AG04450 (cell line): ENCODE data around the gene GPANK1. TPM values are rescaled to one million over a fixed set of nuclear protein-coding genes. Genes with fewer than 3 reads are reported as not detected.
"Not testable (repeated sequence)": the region's sequence is repeated elsewhere in the genome, so short reads cannot be mapped to it uniquely, and the experiment has no call there.

Experiments
- CTCF ChIA-PET: fragments of 300-600, 350-600 bp; formaldehyde crosslinking; extraction: SDS; loops from one replicate; lab custom pipeline; 2022; ENCODE audit warnings: antibody characterized with exemption, inconsistent platforms; lab: Charles Lee
- POLR2A ChIA-PET: fragments of 350-600 bp; formaldehyde crosslinking; extraction: SDS; loops from one replicate; lab custom pipeline; 2021; ENCODE audit warnings: antibody characterized with exemption, inconsistent platforms; lab: Yijun Ruan, JAX
- DNase-seq: peaks from one replicate; pipeline ENCODE4 v3.0.0-alpha.2; 2011; ENCODE audit warnings: low read depth, low spot score
- H3K27ac ChIP-seq: one replicate; pipeline ENCODE4 v1.5.1; 2012; ENCODE audit warnings: low read depth, low read length, control low read depth
- H3K27me3 ChIP-seq: one replicate; pipeline ENCODE4 v1.6.0; 2012; ENCODE audit warnings: low read length; ENCODE audit not compliant: control insufficient read depth, insufficient read depth
- H3K4me3 ChIP-seq: 2 replicates; pipeline ENCODE4 v1.5.1; 2011; ENCODE audit warnings: mild to moderate bottlenecking, low read depth, low read length, control low read depth
- H3K9me3 ChIP-seq: 2 replicates; pipeline ENCODE4 v1.5.1; 2012; ENCODE audit warnings: low read length; ENCODE audit not compliant: control insufficient read depth, insufficient read depth
- polyA plus RNA-seq: library from polyadenylated mRNA; depleted of rRNA; stranded (reverse); fragments of >200 nt; gene quantifications from 2 replicates; pipeline ENCODE4 v1.2.3, GENCODE V29; 2011
- TF ChIP-seq, protein P1 (sequence below): IDR thresholded peaks from 2 replicates; pipeline ENCODE4 v1.5.1; 2011; ENCODE audit warnings: low read depth, low read length, control low read depth, inconsistent platforms

Gene GPANK1
- polyA plus RNA-seq, 1 experiment, result 13.5 TPM

- TF ChIP-seq, protein P1, sequence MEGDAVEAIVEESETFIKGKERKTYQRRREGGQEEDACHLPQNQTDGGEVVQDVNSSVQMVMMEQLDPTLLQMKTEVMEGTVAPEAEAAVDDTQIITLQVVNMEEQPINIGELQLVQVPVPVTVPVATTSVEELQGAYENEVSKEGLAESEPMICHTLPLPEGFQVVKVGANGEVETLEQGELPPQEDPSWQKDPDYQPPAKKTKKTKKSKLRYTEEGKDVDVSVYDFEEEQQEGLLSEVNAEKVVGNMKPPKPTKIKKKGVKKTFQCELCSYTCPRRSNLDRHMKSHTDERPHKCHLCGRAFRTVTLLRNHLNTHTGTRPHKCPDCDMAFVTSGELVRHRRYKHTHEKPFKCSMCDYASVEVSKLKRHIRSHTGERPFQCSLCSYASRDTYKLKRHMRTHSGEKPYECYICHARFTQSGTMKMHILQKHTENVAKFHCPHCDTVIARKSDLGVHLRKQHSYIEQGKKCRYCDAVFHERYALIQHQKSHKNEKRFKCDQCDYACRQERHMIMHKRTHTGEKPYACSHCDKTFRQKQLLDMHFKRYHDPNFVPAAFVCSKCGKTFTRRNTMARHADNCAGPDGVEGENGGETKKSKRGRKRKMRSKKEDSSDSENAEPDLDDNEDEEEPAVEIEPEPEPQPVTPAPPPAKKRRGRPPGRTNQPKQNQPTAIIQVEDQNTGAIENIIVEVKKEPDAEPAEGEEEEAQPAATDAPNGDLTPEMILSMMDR, result no peak
- no peak overlapping the region for H3K4me3 ChIP-seq
- H3K27ac ChIP-seq, result no peak overlapping the region
- no peak for DNase-seq
- ChIA-PET POLR2A (no interaction called here), CTCF (interaction anchor here (0.7 to 1.0 kb wide), 2 partner anchors 18 to 268 kb away, joined by 4 to 5 read pairs; no protein-coding TSS in a partner anchor)
- peaks cover 31% of the 10 kb centered on the region for H3K27me3 ChIP-seq
- no peaks in the 10 kb centered on the region for H3K9me3 ChIP-seq
Observed at GRCh38 chr6:31711233-31711632, 46.4 kb upstream of the GPANK1 start.

GRCh38 chr6:31710523-31711219 is 45.9 kb upstream of the GPANK1 start:
- Histone ChIP-seq H3K27me3 (peaks cover 31% of the 10 kb centered on the region), H3K9me3 (no peaks in the 10 kb centered on the region), H3K4me3 (no peak overlapping the region), H3K27ac (no peak overlapping the region)
- CTCF ChIA-PET, result interaction anchor here (0.7 to 1.0 kb wide), 2 partner anchors 19 to 269 kb away, joined by 4 to 5 read pairs; no protein-coding TSS in a partner anchor
- DNase-seq, result no peak
- TF ChIP-seq, protein P1, result no peak
- POLR2A ChIA-PET, result no interaction called here

- POLR2A ChIA-PET, result interaction anchor here (0.6 kb wide), 1 partner anchor 12 kb away, joined by 3 read pairs; the partner anchor contains the start of gene LY6G6C
- not testable (repeated sequence) for H3K27ac ChIP-seq, H3K4me3 ChIP-seq, DNase-seq, H3K9me3 ChIP-seq
- peaks cover 23% of the 10 kb centered on the region for H3K27me3 ChIP-seq
- CTCF ChIA-PET, result interaction anchor here (0.7 kb wide), 1 partner anchor 32 kb away, joined by 3 read pairs; no protein-coding TSS in a partner anchor
Observed at GRCh38 chr6:31709157-31709556, 44.4 kb upstream of the GPANK1 start.

DNA sequence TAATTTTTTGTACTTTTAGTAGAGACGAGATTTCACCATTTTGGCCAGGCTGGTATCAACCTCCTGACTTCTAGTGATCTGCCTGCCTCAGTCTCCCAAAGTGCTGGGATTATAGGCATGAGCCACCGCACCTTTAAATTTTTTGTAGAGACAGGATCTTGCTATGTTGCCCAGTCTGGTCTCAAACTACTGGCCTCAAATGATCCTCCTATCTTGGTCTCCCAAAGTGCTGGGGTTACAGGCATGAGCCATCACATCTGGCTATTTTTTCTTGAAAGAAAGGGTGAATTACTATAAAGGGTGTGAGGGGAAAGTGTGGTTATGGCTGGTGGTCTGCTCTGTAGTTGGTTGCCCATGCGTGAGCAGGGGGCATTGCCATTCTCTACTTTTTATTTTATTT is 43.4 kb upstream of the GPANK1 start:
- ChIA-PET POLR2A (no interaction called here), CTCF (no interaction called here)
- H3K27me3 ChIP-seq, result peaks cover 19% of the 10 kb centered on the region
- DNase-seq, result no peak
- TF ChIP-seq, protein P1, result no peak
- no peaks in the 10 kb centered on the region for H3K9me3 ChIP-seq
- H3K4me3 ChIP-seq, result no peak overlapping the region
- no peak overlapping the region for H3K27ac ChIP-seq

GRCh38 chr6:31707701-31708100 is 42.9 kb upstream of the GPANK1 start:
- H3K9me3 ChIP-seq, result no peaks in the 10 kb centered on the region
- TF ChIP-seq, protein P1, result no peak
- H3K27me3 ChIP-seq, result peaks cover 19% of the 10 kb centered on the region
- POLR2A ChIA-PET, result no interaction called here
- H3K27ac ChIP-seq, result no peak overlapping the region
- no peak overlapping the region for H3K4me3 ChIP-seq
- no peak for DNase-seq
- CTCF ChIA-PET, result no interaction called here
